HepG2 (cell line): ENCODE data around the gene USP28. TPM values are rescaled to one million over a fixed set of nuclear protein-coding genes. Genes with fewer than 3 reads are reported as not detected.

ENCODE experiments used
- ATAC-seq: fragments of 200-7000 bp; cut with Tn5 transposase; 3 replicates; pipeline ENCODE4 v1.9.1; 2020; ENCODE audit warnings: mild to moderate bottlenecking, moderate library complexity
- BruUV-seq: library from RNA; stranded (reverse); fragments of 400-500 nt; replicated peaks from 2 replicates; lab custom pipeline; 2021; lab: Mats Ljungman, UMichigan
- CTCF ChIA-PET: fragments of 300-600 bp; formaldehyde crosslinking; extraction: SDS; loops from one replicate; lab custom pipeline; 2021; ENCODE audit warnings: low total read pairs, inconsistent platforms, low intra/inter-chr PET ratio; lab: Yijun Ruan, JAX
- POLR2A ChIA-PET: fragments of 350-600 bp; sonication (Branson Sonifier 250); formaldehyde crosslinking; loops from one replicate; lab custom pipeline; 2020; ENCODE audit warnings: antibody characterized with exemption, inconsistent platforms; lab: Yijun Ruan, JAX
- DNase-seq: peaks from one replicate; pipeline ENCODE4 v3.0.0-alpha.2; 2015; ENCODE audit warnings: low spot score
- FAIRE-seq: peaks from 3 replicates; lab custom pipeline; 2011; peaks lifted over from hg19 to GRCh38; lab: Jason Lieb, UNC
- H2AFZ ChIP-seq: one replicate; pipeline ENCODE4 v1.6.1; 2011; ENCODE audit warnings: low read length, inconsistent platforms
- H3K27ac ChIP-seq: fragments of 300-600 bp; 3 replicates; pipeline ENCODE4 v1.8.0; 2011; ENCODE audit warnings: mixed run types, mild to moderate bottlenecking, mixed read lengths, low read length, inconsistent platforms; ENCODE audit not compliant: insufficient read depth; ENCODE audit errors: extremely low read length
- H3K27me3 ChIP-seq, 2 experiments: fragments of 200-600 bp in 1 of 2; 2 replicates in 1 of 2; 3 replicates in 1 of 2; pipeline versions ENCODE4 v1.6.0 to v1.8.0; 2011; ENCODE audit warnings: low read length in 2 of 2, mild to moderate bottlenecking in 2 of 2, moderate library complexity in 2 of 2, inconsistent platforms in 1 of 2; ENCODE audit not compliant: insufficient read depth in 2 of 2, control insufficient read depth in 1 of 2
- H3K36me3 ChIP-seq, 2 experiments: fragments of 200-600 bp in 1 of 2; replicated peaks in 1 of 2; 2 replicates in 1 of 2; 3 replicates in 1 of 2; pipeline versions ENCODE4 v1.5.1 to v1.8.0; 2011; ENCODE audit warnings: low read length in 2 of 2, inconsistent platforms in 1 of 2; ENCODE audit not compliant: insufficient read depth in 2 of 2, control insufficient read depth in 1 of 2
- H3K4me1 ChIP-seq: 2 replicates; pipeline ENCODE4 v1.5.1; 2012; ENCODE audit warnings: low read length, inconsistent platforms; ENCODE audit not compliant: insufficient read depth
- H3K4me2 ChIP-seq: 2 replicates; pipeline ENCODE4 v1.6.0; 2011; ENCODE audit warnings: low read depth, low read length, inconsistent platforms
- H3K4me3 ChIP-seq, 3 experiments: fragments of 200-600 bp in 1 of 3; sonication (generic), shearing (Covaris generic) in 1 of 3; replicated peaks in 1 of 3; 2 replicates each; pipeline ENCODE4 v1.5.1; 2011 to 2016; ENCODE audit warnings: low read length in 3 of 3, inconsistent platforms in 2 of 3, low read depth in 2 of 3, mild to moderate bottlenecking in 2 of 3, control low read depth in 1 of 3, mixed read lengths in 1 of 3; ENCODE audit not compliant: insufficient read depth in 1 of 3
- H3K79me2 ChIP-seq: one replicate; pipeline ENCODE4 v1.6.1; 2011; ENCODE audit warnings: low read length, inconsistent platforms; ENCODE audit not compliant: insufficient read depth
- H3K9ac ChIP-seq: 2 replicates; pipeline ENCODE4 v1.6.0; 2011; ENCODE audit warnings: mild to moderate bottlenecking, low read depth, low read length, inconsistent platforms; ENCODE audit not compliant: insufficient read depth
- H3K9me3 ChIP-seq: 2 replicates; pipeline ENCODE4 v1.5.1; 2012; ENCODE audit warnings: mild to moderate bottlenecking, low read length
- H4K20me1 ChIP-seq: 2 replicates; pipeline ENCODE4 v1.6.0; 2011; ENCODE audit warnings: inconsistent platforms, mild to moderate bottlenecking, low read length, moderate library complexity; ENCODE audit not compliant: insufficient read depth
- CTCF ChIP-seq: sonication (generic); formaldehyde crosslinking; IDR thresholded peaks from 2 replicates; pipeline ENCODE4 v1.5.0; 2020; ENCODE audit warnings: mild to moderate bottlenecking, missing genetic modification reagents, moderate library complexity
- GATAD2A ChIP-seq: IDR thresholded peaks from 2 replicates; pipeline ENCODE4 v1.6.1; 2016
- HDAC2 ChIP-seq: sonication (generic); formaldehyde crosslinking; IDR thresholded peaks from 2 replicates; pipeline ENCODE4 v1.4.0; 2020; ENCODE audit warnings: missing genetic modification reagents
- HNF4A ChIP-seq: sonication (generic); formaldehyde crosslinking; IDR thresholded peaks from 2 replicates; pipeline ENCODE4 v1.4.0; 2020; ENCODE audit warnings: missing genetic modification reagents
- MXD4 ChIP-seq: IDR thresholded peaks from 2 replicates; pipeline ENCODE4 v1.6.1; 2016; ENCODE audit warnings: mild to moderate bottlenecking, missing biosample characterization, missing genetic modification reagents
- SMYD3 ChIP-seq: sonication (generic); formaldehyde crosslinking; IDR thresholded peaks from 2 replicates; pipeline ENCODE4 v1.8.1; 2023; ENCODE audit warnings: mild to moderate bottlenecking, missing genetic modification reagents
- SOX6 ChIP-seq, 2 experiments: fragments of 450-650 bp in 1 of 2; sonication (generic) in 1 of 2; formaldehyde crosslinking in 1 of 2; IDR thresholded peaks; 2 replicates each; pipeline versions ENCODE4 v1.4.0 to v1.6.1; 2017 to 2020; ENCODE audit warnings: antibody characterized with exemption in 1 of 2, mild to moderate bottlenecking in 1 of 2, missing genetic modification reagents in 1 of 2
- STAG1 ChIP-seq: sonication (generic); formaldehyde crosslinking; IDR thresholded peaks from 2 replicates; pipeline ENCODE4 v1.4.0; 2020; ENCODE audit warnings: missing genetic modification reagents
- TARDBP ChIP-seq: sonication (generic); formaldehyde crosslinking; IDR thresholded peaks from 2 replicates; pipeline ENCODE4 v1.8.0; 2022; ENCODE audit warnings: mild to moderate bottlenecking, missing genetic modification reagents
- ZNF510 ChIP-seq: sonication (generic); formaldehyde crosslinking; IDR thresholded peaks from 2 replicates; pipeline ENCODE4 v1.4.0; 2020; ENCODE audit warnings: low read depth, mild to moderate bottlenecking, missing genetic modification reagents
- ZNF563 ChIP-seq: sonication (generic); formaldehyde crosslinking; IDR thresholded peaks from 2 replicates; pipeline ENCODE4 v1.8.0; 2022; ENCODE audit warnings: mild to moderate bottlenecking, moderate library complexity, missing genetic modification reagents
- WGBS: methylation state at CpG from one replicate; pipeline ENCODE4 v1.1.6; 2017; ENCODE audit warnings: low lambda C conversion rate; 5-methylcytosine and 5-hydroxymethylcytosine counted together
- in situ Hi-C: cut with HindIII; loops from 2 replicates; pipeline ENCODE4 v1.10.0; 2017; ENCODE audit warnings: low pct_unique_long_range_greater_than_20kb; ENCODE audit not compliant: extremely low pct_ligation_motif_present
- intact Hi-C: fragments of 100-400 bp; cut with micrococcal nuclease; formaldehyde crosslinking; loops from one replicate; pipeline ENCODE4 v1.10.0; 2022; ENCODE audit not compliant: unreplicated experiment
- polyA plus RNA-seq, 8 experiments: library from polyadenylated mRNA; depleted of rRNA in 3 of 8; stranded (reverse) in 7 of 8; unstranded in 1 of 8; fragments of >200 nt; fragmentation: Illumina TruSeq in 4 of 8; extraction: Trizol in 4 of 8; gene quantifications; 2 replicates each; pipeline versions ENCODE4 v1.2.1 to v1.2.3, GENCODE V29; 2011 to 2016; ENCODE audit warnings: low read depth in 4 of 8, missing spikeins in 1 of 8, mixed read lengths in 1 of 8; ENCODE audit not compliant: insufficient read depth in 1 of 8
- total RNA-seq, 5 experiments: library from RNA; depleted of rRNA; stranded (reverse); fragments of >200 nt; fragmentation: Illumina TruSeq; extraction: Trizol; gene quantifications; 2 replicates each; pipeline ENCODE4 v1.2.3, GENCODE V29; 2016; ENCODE audit warnings: low read depth in 1 of 5

USP28 gene
- total and polyA plus RNA-seq, 2 of the 13 experiments (the other 11 are each of a cell fraction or from before 2014, with no cell fraction given), result 29.6 to 34.3 TPM

DNA sequence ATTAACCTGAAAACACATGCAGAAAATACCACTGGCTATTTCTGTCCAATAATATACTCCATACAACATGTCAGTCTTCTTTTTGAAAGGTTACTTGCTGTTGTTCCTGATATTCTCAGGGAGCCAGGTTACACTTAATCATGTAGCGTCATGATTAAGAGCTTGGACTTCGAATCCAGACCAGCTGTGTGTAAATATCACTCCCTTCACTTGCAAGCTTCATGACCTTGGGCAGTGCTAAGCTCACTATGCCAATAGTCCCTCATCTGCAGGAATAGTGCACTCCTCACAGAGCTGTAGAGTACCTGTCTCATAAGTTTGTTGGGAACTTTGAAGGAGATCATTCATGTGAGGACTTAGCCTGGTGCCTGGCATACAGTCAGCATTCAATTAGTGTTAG, 31.1 kb upstream of the USP28 start (continued):
- peak; percentile 90 for TF ChIP-seq HNF4A
- TF ChIP-seq GATAD2A (CRISPR knock-in tag), result peak; percentile 81
- TF ChIP-seq MXD4 (CRISPR knock-in tag), result no peak
- 0 out of 2 replicates have a peak, but pooled peaks have one; percentile 39 for TF ChIP-seq SMYD3 (CRISPR knock-in tag)
- no peak for TF ChIP-seq STAG1 (CRISPR knock-in tag)
- no peak for TF ChIP-seq SOX6 (IDR thresholded peaks at IDR 0.05)
- TF ChIP-seq SOX6 (CRISPR knock-in tag; IDR thresholded peaks at IDR 0.05), result peak; percentile 22; the same call in 1 of the 2 replicates
- no peak for TF ChIP-seq ZNF563 (CRISPR knock-in tag)
- 0 out of 2 replicates have a peak, but pooled peaks have one; percentile 20 for TF ChIP-seq TARDBP (CRISPR knock-in tag)
- TF ChIP-seq HDAC2 (CRISPR knock-in tag), result peak; percentile 14; the same call in 1 of the 2 replicates
- TF ChIP-seq, all 625 proteins: peak for 24

DNA sequence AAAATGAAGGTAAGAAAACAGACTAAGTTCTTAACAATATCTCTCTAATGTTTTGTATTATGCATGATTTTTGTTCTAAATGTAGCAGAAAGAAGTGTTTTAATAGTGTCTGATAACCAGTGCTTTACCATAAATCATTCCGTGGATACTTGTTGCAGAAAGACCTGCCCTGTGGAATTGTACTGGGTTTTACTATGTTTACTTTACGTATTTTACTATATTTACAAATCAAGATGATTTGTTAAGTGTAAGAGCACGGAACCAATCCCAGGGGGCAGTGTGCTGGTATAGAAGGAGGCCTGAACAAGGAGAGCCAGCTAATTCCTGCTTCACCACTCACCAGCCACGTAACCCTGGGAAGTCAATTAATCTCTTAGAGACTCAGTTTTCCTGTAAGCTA, 30.7 kb upstream of the USP28 start:
- H3K9me3 ChIP-seq, result no peaks in the 10 kb centered on the region
- FAIRE-seq (peak; percentile 42), ATAC-seq (peak; percentile 83), DNase-seq (peak; percentile 37)
- peak overlapping the region; percentile 50 for H3K4me2 ChIP-seq
- H3K27ac ChIP-seq, result no peak overlapping the region
- WGBS, result 4% methylated on average over 4 of the region's 4 CpGs
- ChIA-PET POLR2A (interaction anchor here (0.9 to 1.4 kb wide), 2 partner anchors 10 to 30 kb away, joined by 3 to 6 read pairs; partner anchors contain the start of gene USP28), CTCF (no interaction called here)
- H3K9ac ChIP-seq, result no peak overlapping the region
- TF ChIP-seq ZNF510 (CRISPR knock-in tag) (no peak), CTCF (CRISPR knock-in tag) (peak; percentile 31)
- no peak overlapping the region for H3K4me3 ChIP-seq
- no peaks in the 10 kb centered on the region; a peak in 1 of 5 replicates for H3K27me3 ChIP-seq
- intact Hi-C loops, result no loop called here
- H3K36me3 ChIP-seq, result no peaks in the 10 kb centered on the region
- H4K20me1 ChIP-seq, result no peaks in the 10 kb centered on the region
- H3K79me2 ChIP-seq, result no peaks in the 10 kb centered on the region
- in situ Hi-C loops, result no loop called here
- peaks cover 18% of the 10 kb centered on the region for H3K4me1 ChIP-seq
- no peak overlapping the region for H2AFZ ChIP-seq
- no TSS peak for BruUV-seq
